ENCODE measurements around the gene DEPDC4.
"Not testable (repeated sequence)": the region's sequence is repeated elsewhere in the genome, so short reads cannot be mapped to it uniquely, and the experiment has no call there.

Gene DEPDC4

GRCh38 chr12:100266835-100267602, at the start of gene DEPDC4, which contains the start of gene SCYL2:
TSS of gene DEPDC4 (minus strand) at chr12:100267079. CDS start at chr12:100267076, 3 bp downstream.
TSS of gene SCYL2 (plus strand) at chr12:100267177. CDS start at chr12:100282971, 15,794 bp downstream.
- peak; percentile 70 for DNase-seq (ENCODE audit: low spot score)

- DNase-seq (ENCODE audit: low spot score) = no peak
Observed at GRCh38 chr12:100311317-100311716, 44.4 kb upstream of the DEPDC4 start.

- DNase-seq (ENCODE audit: low spot score) = not testable (repeated sequence)
Observed at GRCh38 chr12:100308138-100308537, 41.3 kb upstream of the DEPDC4 start.

GRCh38 chr12:100304334-100304733, 37.5 kb upstream of the DEPDC4 start:
- DNase-seq (ENCODE audit: low spot score) = not testable (repeated sequence)

GRCh38 chr12:100303831-100304230, 37.0 kb upstream of the DEPDC4 start:
- no peak for DNase-seq (ENCODE audit: low spot score)

- no peak for DNase-seq (ENCODE audit: low spot score)
Observed at GRCh38 chr12:100302081-100302480, 35.2 kb upstream of the DEPDC4 start.

- no peak for DNase-seq (ENCODE audit: low spot score)
Observed at GRCh38 chr12:100295764-100296555, 29.1 kb upstream of the DEPDC4 start.

GRCh38 chr12:100294366-100294765, 27.5 kb upstream of the DEPDC4 start:
- not testable (repeated sequence) for DNase-seq (ENCODE audit: low spot score)

- DNase-seq (ENCODE audit: low spot score) = no peak
Observed at GRCh38 chr12:100293017-100293416, 26.1 kb upstream of the DEPDC4 start.

GRCh38 chr12:100290016-100290415, 23.1 kb upstream of the DEPDC4 start:
- no peak for DNase-seq (ENCODE audit: low spot score)

- DNase-seq (ENCODE audit: low spot score) = no peak
Observed at GRCh38 chr12:100289038-100289437, 22.2 kb upstream of the DEPDC4 start.

- not testable (repeated sequence) for DNase-seq (ENCODE audit: low spot score)
Observed at GRCh38 chr12:100284556-100284955, 17.7 kb upstream of the DEPDC4 start.

- DNase-seq (ENCODE audit: low spot score) = peak; percentile 16
Observed at GRCh38 chr12:100279607-100280244, 12.8 kb upstream of the DEPDC4 start.

GRCh38 chr12:100279159-100279558, 12.3 kb upstream of the DEPDC4 start:
- DNase-seq (ENCODE audit: low spot score) = no peak

GRCh38 chr12:100274291-100274690, 7.4 kb upstream of the DEPDC4 start:
- DNase-seq (ENCODE audit: low spot score) = no peak

GRCh38 chr12:100273782-100274181, 6.9 kb upstream of the DEPDC4 start:
- no peak for DNase-seq (ENCODE audit: low spot score)

- no peak for DNase-seq (ENCODE audit: low spot score)
Observed at GRCh38 chr12:100268835-100269564, 2.1 kb upstream of the DEPDC4 start.

- peak; percentile 25 for DNase-seq (ENCODE audit: low spot score)
Observed at GRCh38 chr12:100267603-100268281, 863 bp upstream of the DEPDC4 start.

GRCh38 chr12:100266585-100266834, 369 bp downstream of the DEPDC4 start:
- DNase-seq (ENCODE audit: low spot score) = peak; percentile 89

- no peak for DNase-seq (ENCODE audit: low spot score)
Observed at GRCh38 chr12:100265732-100266584, 921 bp downstream of the DEPDC4 start.

- not testable (repeated sequence) for DNase-seq (ENCODE audit: low spot score)
Observed at GRCh38 chr12:100265107-100265506, 1.8 kb downstream of the DEPDC4 start.

Data from HuH-7.5 (cell line).